Progenitor cell of endocrine pancreas (in vitro differentiated cells): ENCODE results near the gene PLCB4. TPM values are rescaled to one million over a fixed set of nuclear protein-coding genes. Genes with fewer than 3 reads are reported as not detected.

Source experiments
- DNase-seq: peaks from one replicate; pipeline ENCODE4 v3.0.0; 2021; ENCODE audit warnings: low spot score; ENCODE audit not compliant: unreplicated experiment
- H3K27ac Mint-ChIP-seq: 2 replicates; pipeline ENCODE4 v1.8.0; 2021; ENCODE audit warnings: mild to moderate bottlenecking, moderate library complexity, mixed read lengths
- H3K27me3 Mint-ChIP-seq: 2 replicates; pipeline ENCODE4 v1.8.0; 2021; ENCODE audit warnings: mixed read lengths
- H3K36me3 Mint-ChIP-seq: 2 replicates; pipeline ENCODE4 v1.8.0; 2022; ENCODE audit warnings: mixed read lengths; ENCODE audit not compliant: insufficient read depth
- H3K4me1 Mint-ChIP-seq: 2 replicates; pipeline ENCODE4 v1.8.0; 2021; ENCODE audit warnings: low read depth, mixed read lengths
- H3K4me3 Mint-ChIP-seq: 2 replicates; pipeline ENCODE4 v1.8.0; 2021; ENCODE audit warnings: low read depth, mild to moderate bottlenecking, moderate library complexity, mixed read lengths
- H3K9me3 Mint-ChIP-seq: 2 replicates; pipeline ENCODE4 v1.8.0; 2021; ENCODE audit warnings: low read depth, mixed read lengths
- CTCF ChIP-seq: fragments of 200-600 bp; sonication (generic); IDR thresholded peaks from one replicate; pipeline ENCODE4 v1.5.0; 2021; ENCODE audit warnings: antibody characterized with exemption, mild to moderate bottlenecking; ENCODE audit not compliant: unreplicated experiment
- total RNA-seq: library from RNA; stranded (reverse); gene quantifications from 2 replicates; pipeline ENCODE4 v1.2.1, GENCODE V29; 2021

The PLCB4 gene
- total RNA-seq, 1 donor from 2014 or later, result 17.2 TPM

- Mint-ChIP-seq H3K4me1 (peaks cover 4% of the 10 kb centered on the region), H3K36me3 (no peaks in the 10 kb centered on the region), H3K27ac (no peak overlapping the region), H3K9me3 (no peaks in the 10 kb centered on the region), H3K4me3 (no peak overlapping the region), H3K27me3 (no peaks in the 10 kb centered on the region)
- no peak for DNase-seq
- TF ChIP-seq CTCF, result no peak
Measured at GRCh38 chr20:9258901-9259300, 190.0 kb downstream of the PLCB4 start.

GRCh38 chr20:9260027-9260426 lies 191.1 kb downstream of the PLCB4 start:
- no peak for DNase-seq
- Mint-ChIP-seq H3K36me3 (no peaks in the 10 kb centered on the region), H3K4me1 (peaks cover 4% of the 10 kb centered on the region), H3K27ac (no peak overlapping the region), H3K27me3 (no peaks in the 10 kb centered on the region), H3K9me3 (no peaks in the 10 kb centered on the region), H3K4me3 (no peak overlapping the region)
- no peak for TF ChIP-seq CTCF

GRCh38 chr20:9261781-9262180 lies 192.9 kb downstream of the PLCB4 start:
- no peak for TF ChIP-seq CTCF
- H3K27ac Mint-ChIP-seq, result no peak overlapping the region
- DNase-seq, result no peak
- H3K4me3 Mint-ChIP-seq, result no peak overlapping the region
- H3K9me3 Mint-ChIP-seq, result no peaks in the 10 kb centered on the region
- H3K27me3 Mint-ChIP-seq, result no peaks in the 10 kb centered on the region
- H3K4me1 Mint-ChIP-seq, result peaks cover 4% of the 10 kb centered on the region
- no peaks in the 10 kb centered on the region for H3K36me3 Mint-ChIP-seq

- TF ChIP-seq CTCF, result no peak
- Mint-ChIP-seq H3K4me3 (no peak overlapping the region), H3K36me3 (no peaks in the 10 kb centered on the region), H3K9me3 (no peaks in the 10 kb centered on the region), H3K4me1 (peaks cover 4% of the 10 kb centered on the region), H3K27me3 (no peaks in the 10 kb centered on the region), H3K27ac (peak overlapping the region; percentile 17)
- DNase-seq, result no peak
Measured at GRCh38 chr20:9262653-9263194, 193.8 kb downstream of the PLCB4 start.

GRCh38 chr20:9269280-9269971 lies 200.5 kb downstream of the PLCB4 start:
- no peak overlapping the region for H3K4me3 Mint-ChIP-seq
- H3K4me1 Mint-ChIP-seq, result no peaks in the 10 kb centered on the region
- H3K27me3 Mint-ChIP-seq, result no peaks in the 10 kb centered on the region
- no peak for DNase-seq
- H3K27ac Mint-ChIP-seq, result no peak overlapping the region
- no peaks in the 10 kb centered on the region for H3K9me3 Mint-ChIP-seq
- TF ChIP-seq CTCF, result no peak
- H3K36me3 Mint-ChIP-seq, result no peaks in the 10 kb centered on the region
